ENCODE measurements around the gene TBC1D17. TPM values are rescaled to one million over a fixed set of nuclear protein-coding genes. Genes with fewer than 3 reads are reported as not detected.

The TBC1D17 gene
- total RNA-seq, 4 donors from 2014 or later, result 48.7 to 84.3 (median 66.4) TPM

- in situ Hi-C loops (cut with MboI; ENCODE audit: low sequenced_read_pairs in 4 of 4), result no loop called here
- H3K27ac ChIP-seq, result peak overlapping the region; percentile 94 to 99 (median 97)
- no peak for ATAC-seq
Measured at GRCh38 chr19:49848938-49849337, 28.6 kb upstream of the TBC1D17 start.

GRCh38 chr19:49849433-49850220, 27.9 kb upstream of the TBC1D17 start:
- Histone ChIP-seq H3K36me3 (peaks cover 0 to 5% of the 10 kb centered on the region in 2 donors), H3K4me3 (peak overlapping the region; percentile 49 to 79 (median 73)), H3K27ac (peak overlapping the region; percentile 94 to 99 (median 97)), H3K27me3 (no peaks in the 10 kb centered on the region), H3K4me1 (peaks cover 31 to 35% of the 10 kb centered on the region in 2 donors), H3K9me3 (no peaks in the 10 kb centered on the region)
- DNase-seq (no peak), ATAC-seq (no peak)
- in situ Hi-C loops (cut with MboI; ENCODE audit: low sequenced_read_pairs in 4 of 4) (no loop called here), intact Hi-C loops (cut with DNase I; ENCODE audit: low total_unique reads) (loop anchor here (1.0 to 2.0 kb wide), 2 partner anchors 17 to 32 kb away; partner anchors contain the start of gene PNKP)
- TF ChIP-seq POLR2A (IDR thresholded peaks at IDR 0.05) (no peak), CTCF (IDR thresholded peaks at IDR 0.05 in 4 of 5, conservative IDR thresholded peaks at IDR 0.05 in 1 of 5) (no peak)

More at GRCh38 chr19:49848938-49849337, 28.6 kb upstream of the TBC1D17 start:
- no peak for TF ChIP-seq CTCF (IDR thresholded peaks at IDR 0.05 in 4 of 5, conservative IDR thresholded peaks at IDR 0.05 in 1 of 5)
- TF ChIP-seq POLR2A (IDR thresholded peaks at IDR 0.05), result no peak
- no peaks in the 10 kb centered on the region for H3K27me3 ChIP-seq
- H3K9me3 ChIP-seq, result no peaks in the 10 kb centered on the region
- DNase-seq, result no peak
- H3K36me3 ChIP-seq, result no peaks in the 10 kb centered on the region
- H3K4me3 ChIP-seq, result no peak overlapping the region
- peaks cover 38 to 40% of the 10 kb centered on the region in 2 donors for H3K4me1 ChIP-seq
- intact Hi-C loops (cut with DNase I; ENCODE audit: low total_unique reads), result no loop called here

- ATAC-seq, result peak; percentile 4 to 6
- peak overlapping the region; percentile 49 to 79 (median 73) for H3K4me3 ChIP-seq
- peaks cover 26 to 30% of the 10 kb centered on the region in 2 donors for H3K4me1 ChIP-seq
- in situ Hi-C loops (cut with MboI; ENCODE audit: low sequenced_read_pairs in 4 of 4) (no loop called here), intact Hi-C loops (cut with DNase I; ENCODE audit: low total_unique reads) (loop anchor here (1.0 to 2.0 kb wide), 2 partner anchors 17 to 33 kb away; partner anchors contain the start of gene PNKP)
- H3K27me3 ChIP-seq, result no peaks in the 10 kb centered on the region
- H3K36me3 ChIP-seq, result peaks cover 0 to 10% of the 10 kb centered on the region in 2 donors
- H3K9me3 ChIP-seq, result no peaks in the 10 kb centered on the region
- TF ChIP-seq CTCF (IDR thresholded peaks at IDR 0.05 in 4 of 5, conservative IDR thresholded peaks at IDR 0.05 in 1 of 5), result no peak
- no peak for TF ChIP-seq POLR2A (IDR thresholded peaks at IDR 0.05)
- H3K27ac ChIP-seq, result peak overlapping the region; percentile 94 to 99 (median 97)
- DNase-seq, result no peak
Measured at GRCh38 chr19:49850221-49850486, 27.3 kb upstream of the TBC1D17 start.

- in situ Hi-C loops (cut with MboI; ENCODE audit: low sequenced_read_pairs in 4 of 4), result no loop called here
- ATAC-seq, result peak; percentile 89
Measured at GRCh38 chr19:49850487-49851342, 26.8 kb upstream of the TBC1D17 start, which contains the start of gene PTOV1. Gene PTOV1 (plus strand): TSS chr19:49851159.

More at GRCh38 chr19:49850487-49851342, 26.8 kb upstream of the TBC1D17 start, which contains the start of gene PTOV1:
- intact Hi-C loops (cut with DNase I; ENCODE audit: low total_unique reads), result loop anchor here (1.0 to 2.0 kb wide), 3 partner anchors 16 to 33 kb away; partner anchors contain the start of genes AKT1S1, PNKP and TBC1D17
- Histone ChIP-seq H3K4me1 (peaks cover 24 to 29% of the 10 kb centered on the region in 2 donors), H3K9me3 (no peaks in the 10 kb centered on the region), H3K27me3 (no peaks in the 10 kb centered on the region), H3K4me3 (peak within 1 kb of the TSS; percentile 73 to 79 (median 74)), H3K36me3 (peaks cover 0 to 12% of the 10 kb centered on the region in 2 donors), H3K27ac (peak within 1 kb of the TSS; percentile 94 to 99 (median 97))
- peak; percentile 88 to 92 for DNase-seq
- TF ChIP-seq CTCF (IDR thresholded peaks at IDR 0.05 in 4 of 5, conservative IDR thresholded peaks at IDR 0.05 in 1 of 5) (peak in 1 of 5 experiments; percentile 11), POLR2A (IDR thresholded peaks at IDR 0.05) (peak; percentile 87 to 91)
